Stimulated activated CD8-positive, alpha-beta memory T cell treated with anti-CD3 and anti-CD28 coated beads, Interleukin-4, amount 100 ng/mL, for 48 hours (primary cell): ENCODE measurements around the gene HAUS7.

Source experiments
- DNase-seq: peaks from one replicate; pipeline ENCODE4 v3.0.0-alpha.2; 2020

Gene HAUS7

GRCh38 chrX:153433781-153434285 lies 36.5 kb downstream of the HAUS7 start:
- DNase-seq = no peak

GRCh38 chrX:153433161-153433680 lies 37.2 kb downstream of the HAUS7 start:
- no peak for DNase-seq

- no peak for DNase-seq
These were observed 39.6 kb downstream of the HAUS7 start for GRCh38 chrX:153430796-153431195.

- no peak for DNase-seq
These were observed 44.2 kb downstream of the HAUS7 start for GRCh38 chrX:153426204-153426603.

DNA sequence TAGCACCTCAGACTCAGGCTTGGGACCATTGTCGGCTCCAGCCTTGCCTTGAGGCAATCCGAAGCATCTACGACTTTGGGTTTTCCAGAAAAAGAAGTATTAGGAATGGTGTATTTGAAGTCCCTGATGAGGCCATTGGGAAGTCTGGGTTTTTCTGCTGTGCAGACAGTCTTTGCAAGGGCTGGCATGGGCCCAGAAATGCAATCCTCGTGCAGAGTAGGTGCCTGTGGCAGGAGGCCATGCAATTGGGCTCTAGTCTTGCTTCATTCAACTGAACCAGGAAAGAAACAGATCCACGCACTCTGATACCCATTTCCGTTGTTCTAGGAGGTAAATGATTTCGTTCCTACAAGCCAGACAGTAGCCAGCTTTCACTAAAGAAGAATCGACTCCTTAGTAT lies 46.7 kb downstream of the HAUS7 start:
- DNase-seq = no peak

- no peak for DNase-seq
These were observed 48.5 kb downstream of the HAUS7 start for GRCh38 chrX:153421856-153422255.

DNA sequence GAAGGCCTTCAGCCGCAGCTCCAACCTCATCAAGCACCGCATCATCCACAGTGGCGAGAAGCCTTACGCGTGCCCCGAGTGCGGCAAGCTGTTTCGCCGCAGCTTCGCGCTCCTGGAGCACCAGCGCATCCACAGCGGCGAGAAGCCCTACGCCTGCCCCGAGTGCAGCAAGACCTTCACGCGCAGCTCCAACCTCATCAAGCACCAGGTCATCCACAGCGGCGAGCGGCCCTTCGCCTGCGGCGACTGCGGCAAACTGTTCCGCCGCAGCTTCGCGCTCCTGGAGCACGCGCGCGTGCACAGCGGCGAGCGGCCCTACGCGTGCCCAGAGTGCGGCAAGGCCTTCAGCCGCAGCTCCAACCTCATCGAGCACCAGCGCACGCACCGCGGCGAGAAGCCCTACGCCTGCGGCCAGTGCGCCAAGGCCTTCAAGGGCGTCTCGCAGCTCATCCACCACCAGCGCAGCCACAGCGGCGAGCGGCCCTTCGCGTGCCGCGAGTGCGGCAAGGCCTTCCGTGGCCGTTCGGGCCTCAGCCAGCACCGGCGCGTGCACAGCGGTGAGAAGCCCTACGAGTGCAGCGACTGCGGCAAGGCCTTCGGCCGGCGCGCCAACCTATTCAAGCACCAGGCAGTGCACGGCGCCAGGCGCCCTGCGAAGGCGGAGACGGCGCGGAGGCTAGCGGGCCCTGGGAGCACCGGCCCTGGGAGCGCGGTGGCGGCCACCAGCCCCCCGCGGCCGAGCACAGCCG lies 49.4 kb downstream of the HAUS7 start:
- no peak for DNase-seq

GRCh38 chrX:153417637-153418036 lies 52.7 kb downstream of the HAUS7 start:
- DNase-seq = no peak

- no peak for DNase-seq
These were observed 53.5 kb downstream of the HAUS7 start for GRCh38 chrX:153416781-153417450.

- no peak for DNase-seq
These were observed 55.4 kb downstream of the HAUS7 start for GRCh38 chrX:153414856-153415510.

- no peak for DNase-seq
These were observed 56.6 kb downstream of the HAUS7 start for GRCh38 chrX:153413731-153414130.

DNA sequence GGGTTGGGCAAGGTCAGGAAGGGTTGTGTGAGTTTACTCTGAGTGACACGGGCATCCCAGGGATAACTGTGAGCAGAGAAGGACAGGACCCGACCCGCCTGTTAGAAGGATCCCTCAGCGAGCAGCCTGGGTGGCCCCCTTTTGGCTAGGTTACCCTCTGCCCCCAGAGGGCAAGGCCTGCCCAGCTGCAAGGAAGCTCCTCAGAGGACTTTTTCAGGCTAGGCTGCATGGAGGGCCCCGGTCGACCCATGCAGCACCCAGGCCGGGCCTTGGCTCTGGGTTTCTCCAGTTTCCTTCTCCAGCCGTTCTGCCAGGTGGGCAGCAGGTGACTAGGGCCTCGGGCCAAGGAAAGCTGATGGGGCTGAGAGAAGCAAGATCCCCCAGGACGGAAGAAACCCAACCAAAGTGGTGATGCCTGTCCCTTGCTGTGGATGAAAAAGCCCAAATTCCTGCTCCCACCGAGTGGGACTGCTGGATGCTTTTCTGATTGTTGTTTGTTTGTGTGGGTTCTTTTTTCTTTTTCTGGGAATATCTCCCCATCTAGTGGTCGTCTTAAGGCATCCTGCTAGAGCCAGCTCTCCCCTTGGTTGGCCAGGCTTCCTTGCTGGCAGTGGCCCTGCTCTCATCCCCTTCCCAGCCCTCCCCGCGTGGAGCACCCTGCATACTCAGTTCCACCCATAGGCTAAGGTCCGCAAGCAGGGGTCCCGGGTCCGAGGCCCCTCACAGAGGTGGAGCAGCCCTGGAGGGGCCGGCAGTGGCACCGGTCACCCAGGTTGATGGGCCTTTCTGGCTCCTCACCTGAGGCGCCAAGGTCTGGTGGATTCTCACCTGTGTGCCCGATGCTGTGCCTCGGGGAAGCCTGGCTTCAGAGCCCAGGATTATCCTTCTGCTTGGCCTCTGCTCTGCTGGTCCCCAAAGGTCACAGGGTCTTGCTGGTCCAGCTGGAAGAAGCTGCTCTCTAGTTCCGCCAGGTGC lies 57.3 kb downstream of the HAUS7 start:
- DNase-seq = no peak

DNA sequence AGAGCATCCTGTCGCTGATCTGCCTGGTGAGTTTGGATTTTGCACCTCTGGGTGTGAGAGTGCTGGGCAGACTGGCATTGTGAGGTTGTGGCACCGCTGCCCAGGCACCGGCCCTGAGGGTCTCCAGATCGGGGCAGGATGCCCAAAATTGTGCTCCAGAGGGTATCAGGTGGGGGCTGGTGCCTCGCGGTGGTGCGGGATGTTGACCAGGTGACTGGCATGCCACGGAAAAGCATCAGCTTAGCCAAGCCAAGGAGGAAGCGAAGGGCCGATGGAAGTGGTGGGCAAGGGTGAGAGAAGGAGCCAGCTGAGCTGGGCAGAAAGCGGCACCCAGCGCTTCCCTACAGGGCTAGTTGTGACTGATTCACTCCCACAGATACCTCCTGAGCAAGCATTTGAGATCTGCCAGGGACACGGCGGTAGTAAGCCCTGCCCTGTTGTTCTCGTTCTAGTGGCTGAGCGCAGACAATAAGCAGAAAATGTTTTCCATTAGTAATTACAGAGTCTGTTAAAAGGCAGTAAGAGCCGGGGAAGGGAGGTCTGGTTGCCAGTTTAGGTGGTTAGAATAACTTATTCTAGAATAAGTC lies 58.3 kb downstream of the HAUS7 start:
- DNase-seq = no peak

GRCh38 chrX:153411255-153411987 lies 59.0 kb downstream of the HAUS7 start, which contains the start of gene ZFP92:
Gene ZFP92, plus strand, starts transcription at chrX:153411472. Its CDS starts 6,851 bp downstream, at chrX:153418323.
- DNase-seq = peak; percentile 31

DNA sequence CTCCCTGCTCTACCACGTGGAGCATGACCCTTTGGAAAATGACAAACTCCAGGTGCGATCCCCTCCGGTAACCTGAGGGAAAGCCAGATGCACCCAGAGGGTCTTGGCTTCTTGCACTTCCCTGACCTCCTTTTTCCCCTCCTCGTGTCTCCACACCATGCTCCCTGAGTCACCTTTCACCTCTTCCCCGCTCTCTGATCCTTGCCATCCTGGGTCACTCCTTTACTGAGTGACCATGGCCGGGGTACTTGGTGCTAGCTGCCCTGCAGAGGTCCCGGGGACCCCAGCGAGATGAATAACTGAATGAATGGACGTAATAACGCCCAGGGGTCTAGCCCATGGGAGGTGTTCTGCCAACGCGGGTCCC lies 59.5 kb downstream of the HAUS7 start:
- DNase-seq = no peak

DNA sequence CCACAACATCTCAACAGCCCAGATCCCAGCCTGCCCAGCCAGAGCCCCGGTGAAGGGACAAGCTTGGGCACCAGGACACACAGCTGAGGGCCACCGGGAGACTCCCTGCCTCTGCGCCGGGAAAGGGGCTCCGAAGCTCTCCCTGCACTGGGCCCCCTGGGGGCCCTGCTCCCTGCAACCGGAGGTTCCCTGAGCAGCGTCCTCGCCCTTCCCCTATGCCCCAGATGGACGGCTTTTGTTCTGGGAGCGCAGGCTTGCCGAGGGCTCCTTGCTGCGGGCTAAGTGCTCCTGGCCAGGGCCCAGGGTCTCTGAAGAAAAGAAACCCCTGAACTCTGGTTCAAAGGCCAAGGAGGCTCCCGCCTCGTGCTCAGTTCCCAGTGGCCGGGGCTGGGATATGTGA lies 60.0 kb downstream of the HAUS7 start:
- DNase-seq = no peak

DNA sequence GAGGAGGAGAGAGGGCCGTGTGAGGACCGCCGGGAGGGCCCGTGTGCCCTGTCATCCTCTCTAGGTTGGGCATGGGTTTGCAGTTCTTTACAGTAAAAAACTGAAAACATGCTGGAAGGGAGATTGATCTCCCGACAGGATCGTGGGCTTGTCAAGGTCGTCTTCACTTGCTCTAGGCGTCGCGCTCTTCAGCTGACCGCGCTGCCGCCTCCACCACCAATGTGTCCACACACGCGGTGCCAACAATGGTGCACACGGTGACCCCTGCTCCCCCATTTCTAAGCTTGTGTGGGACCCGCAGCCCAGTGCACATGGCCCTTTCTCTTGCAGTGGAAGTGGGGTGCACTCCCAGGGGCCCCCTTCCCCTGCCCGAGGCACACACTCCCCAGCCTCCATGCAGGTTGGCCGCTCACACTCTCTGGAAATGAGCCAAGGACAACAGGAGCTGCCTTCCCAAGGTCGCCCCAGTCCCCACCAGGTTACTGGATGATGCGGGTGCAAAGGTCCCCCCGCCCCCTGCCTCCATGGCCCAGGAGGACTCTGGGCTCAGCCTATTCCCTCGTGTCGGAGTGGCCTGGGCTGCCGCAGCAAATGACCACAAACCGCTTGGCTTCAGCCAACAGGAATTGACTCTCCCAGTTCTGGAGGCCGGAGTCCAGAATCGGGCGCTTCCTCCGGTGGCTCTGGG lies 60.8 kb downstream of the HAUS7 start:
- no peak for DNase-seq

DNA sequence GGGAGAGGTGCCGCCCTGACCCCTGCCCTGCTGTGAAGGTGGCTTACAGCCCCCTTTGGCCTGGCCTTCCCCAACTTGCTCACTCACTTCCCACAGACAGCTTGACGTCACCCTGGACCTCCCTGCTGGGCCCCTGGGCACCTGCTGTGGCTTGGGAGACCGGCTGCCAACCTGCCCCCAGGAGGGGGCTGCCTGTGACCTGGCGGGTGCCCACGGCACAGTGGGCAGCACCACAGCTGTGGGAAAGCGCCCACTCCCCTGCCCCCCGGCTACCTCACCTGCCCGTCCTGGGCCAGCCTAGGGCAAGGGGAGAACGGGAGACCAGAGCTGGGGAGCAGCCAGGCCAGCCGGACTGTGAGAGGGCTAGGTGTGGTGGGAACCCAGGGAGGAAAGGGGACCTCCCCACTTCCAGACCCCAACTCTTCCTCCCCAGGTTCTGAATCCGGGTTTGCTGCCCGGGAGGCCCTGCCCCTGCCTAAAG lies 61.5 kb downstream of the HAUS7 start:
- DNase-seq = no peak

DNA sequence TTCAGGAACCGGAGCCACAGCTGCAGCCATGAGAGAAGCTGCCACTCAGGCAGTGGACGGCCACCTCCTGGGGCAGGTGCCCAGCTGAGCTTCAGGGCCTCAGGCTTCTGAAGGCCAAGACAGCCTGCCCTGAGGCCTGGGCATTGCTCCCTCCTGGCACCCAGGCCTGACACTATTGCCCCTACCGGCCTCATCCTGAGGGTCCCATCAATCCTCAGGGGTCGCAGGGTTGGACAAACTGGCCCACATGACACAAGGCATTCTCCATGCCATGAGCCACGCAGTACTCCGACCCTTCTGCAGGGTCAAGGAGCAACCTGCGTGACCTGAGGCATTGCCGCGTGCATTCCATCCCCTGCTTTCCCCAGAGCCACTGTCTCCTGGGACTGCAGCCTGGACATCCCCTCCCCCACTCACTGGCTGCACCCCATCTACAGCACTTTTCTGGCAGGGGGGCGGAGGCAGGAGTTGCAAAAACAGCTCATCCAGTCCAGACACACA lies 62.1 kb downstream of the HAUS7 start:
- DNase-seq = no peak

DNA sequence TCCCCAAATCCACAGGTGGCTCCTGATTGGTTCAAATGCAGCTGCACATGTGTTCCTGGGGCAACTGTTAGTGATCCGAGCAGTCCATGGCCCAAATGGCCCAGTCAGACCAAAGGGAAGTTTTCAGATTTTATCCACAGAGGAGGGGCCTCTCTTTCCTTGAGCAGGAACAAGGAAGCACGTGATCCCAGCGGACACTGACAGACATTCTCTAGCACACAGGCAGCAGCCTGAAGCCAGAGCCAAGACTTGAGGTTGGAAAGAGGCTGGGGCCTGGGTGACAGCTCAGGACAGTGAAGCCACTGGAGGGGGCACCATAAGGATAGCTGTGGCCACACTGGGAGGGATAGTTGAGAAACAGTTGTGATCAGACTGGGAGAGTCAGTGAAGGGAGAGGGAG lies 62.6 kb downstream of the HAUS7 start:
- DNase-seq = no peak
